Astrocyte (in vitro differentiated cells and primary cell): ENCODE results near the gene OR10A2. TPM values are rescaled to one million over a fixed set of nuclear protein-coding genes. Genes with fewer than 3 reads are reported as not detected.
"Not testable (repeated sequence)": the region's sequence is repeated elsewhere in the genome, so short reads cannot be mapped to it uniquely, and the experiment has no call there.

Experiments
- DNase-seq: peaks from one replicate; pipeline ENCODE4 v3.0.0-alpha.2; 2010; ENCODE audit warnings: low read depth
- FAIRE-seq: peaks from 2 replicates; lab custom pipeline; 2011; peaks lifted over from hg19 to GRCh38; lab: Jason Lieb, UNC
- H2AFZ ChIP-seq: 2 replicates; pipeline ENCODE4 v1.6.0; 2012; ENCODE audit warnings: low read depth, low read length, inconsistent platforms
- H3K27ac ChIP-seq: 2 replicates; pipeline ENCODE4 v1.5.1; 2011; ENCODE audit warnings: low read depth, low read length, inconsistent platforms
- H3K27me3 ChIP-seq: 2 replicates; pipeline ENCODE4 v1.6.0; 2011; ENCODE audit warnings: low read length, inconsistent platforms; ENCODE audit not compliant: insufficient read depth
- H3K36me3 ChIP-seq: 2 replicates; pipeline ENCODE4 v1.5.1; 2011; ENCODE audit warnings: low read length, inconsistent platforms; ENCODE audit not compliant: insufficient read depth
- H3K4me1 ChIP-seq: 2 replicates; pipeline ENCODE4 v1.5.1; 2011; ENCODE audit warnings: low read length, inconsistent platforms; ENCODE audit not compliant: insufficient read depth
- H3K4me2 ChIP-seq: 2 replicates; pipeline ENCODE4 v1.6.0; 2012; ENCODE audit warnings: low read length, inconsistent platforms
- H3K4me3 ChIP-seq: 2 replicates; pipeline ENCODE4 v1.5.1; 2011; ENCODE audit warnings: low read depth, mild to moderate bottlenecking, low read length, inconsistent platforms; ENCODE audit not compliant: insufficient read depth
- H3K79me2 ChIP-seq: 2 replicates; pipeline ENCODE4 v1.6.0; 2012; ENCODE audit warnings: mild to moderate bottlenecking, low read length, inconsistent platforms; ENCODE audit not compliant: insufficient read depth
- H3K9ac ChIP-seq: 2 replicates; pipeline ENCODE4 v1.6.0; 2012; ENCODE audit warnings: mild to moderate bottlenecking, low read length, inconsistent platforms
- H3K9me3 ChIP-seq: 2 replicates; pipeline ENCODE4 v1.5.1; 2012; ENCODE audit warnings: low read depth, mild to moderate bottlenecking, low read length, inconsistent platforms; ENCODE audit not compliant: insufficient read depth
- H4K20me1 ChIP-seq: 2 replicates; pipeline ENCODE4 v1.6.0; 2012; ENCODE audit warnings: low read length, inconsistent platforms; ENCODE audit not compliant: insufficient read depth
- H3K27ac Mint-ChIP-seq: one replicate; pipeline ENCODE4 v1.8.0; 2021; ENCODE audit warnings: mild to moderate bottlenecking, mixed read lengths; ENCODE audit not compliant: unreplicated experiment
- H3K27me3 Mint-ChIP-seq: one replicate; pipeline ENCODE4 v1.8.0; 2021; ENCODE audit warnings: low read depth, mixed read lengths; ENCODE audit not compliant: unreplicated experiment
- H3K36me3 Mint-ChIP-seq: one replicate; pipeline ENCODE4 v1.8.0; 2021; ENCODE audit warnings: low read depth, mixed read lengths; ENCODE audit not compliant: unreplicated experiment
- H3K4me1 Mint-ChIP-seq: one replicate; pipeline ENCODE4 v1.8.0; 2021; ENCODE audit warnings: low read depth, mixed read lengths; ENCODE audit not compliant: unreplicated experiment
- H3K4me3 Mint-ChIP-seq: one replicate; pipeline ENCODE4 v1.8.0; 2021; ENCODE audit warnings: mild to moderate bottlenecking, moderate library complexity, mixed read lengths; ENCODE audit not compliant: unreplicated experiment
- H3K9me3 Mint-ChIP-seq: one replicate; pipeline ENCODE4 v1.8.0; 2021; ENCODE audit warnings: mild to moderate bottlenecking, mixed read lengths; ENCODE audit not compliant: unreplicated experiment
- CTCF ChIP-seq: IDR thresholded peaks from 2 replicates; pipeline ENCODE4 v1.5.1; 2011; ENCODE audit warnings: low read depth, mild to moderate bottlenecking, inconsistent platforms, low read length, moderate library complexity; ENCODE audit not compliant: insufficient read depth
- EZH2 ChIP-seq: IDR thresholded peaks from 2 replicates; pipeline ENCODE4 v1.6.1; 2012; ENCODE audit warnings: mild to moderate bottlenecking, low read length, inconsistent platforms; ENCODE audit not compliant: insufficient read depth
- total RNA-seq: library from RNA; stranded (reverse); gene quantifications from 2 replicates; pipeline ENCODE4 v1.2.1, GENCODE V29; 2021

OR10A2 gene
- total RNA-seq, 1 donor from 2014 or later, result not detected

DNA sequence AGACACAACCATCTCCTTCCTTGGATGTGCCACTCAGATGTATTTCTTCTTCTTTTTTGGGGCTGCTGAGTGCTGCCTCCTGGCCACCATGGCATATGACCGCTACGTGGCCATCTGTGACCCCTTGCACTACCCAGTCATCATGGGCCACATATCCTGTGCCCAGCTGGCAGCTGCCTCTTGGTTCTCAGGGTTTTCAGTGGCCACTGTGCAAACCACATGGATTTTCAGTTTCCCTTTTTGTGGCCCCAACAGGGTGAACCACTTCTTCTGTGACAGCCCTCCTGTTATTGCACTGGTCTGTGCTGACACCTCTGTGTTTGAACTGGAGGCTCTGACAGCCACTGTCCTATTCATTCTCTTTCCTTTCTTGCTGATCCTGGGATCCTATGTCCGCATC, 14.1 kb downstream of the OR10A2 start:
- Histone ChIP-seq H4K20me1 (no peaks in the 10 kb centered on the region), H3K36me3 (no peaks in the 10 kb centered on the region), H3K27me3 (no peaks in the 10 kb centered on the region), H3K4me3 (no peak overlapping the region), H3K79me2 (no peaks in the 10 kb centered on the region), H3K4me2 (no peak overlapping the region), H3K27ac (no peak overlapping the region), H3K4me1 (no peaks in the 10 kb centered on the region), H3K9me3 (peaks cover 3% of the 10 kb centered on the region), H2AFZ (no peak overlapping the region), H3K9ac (no peak overlapping the region)
- no peak for TF ChIP-seq CTCF
- TF ChIP-seq EZH2, result no peak
- DNase-seq, result no peak
- no peak overlapping the region for H3K4me3 Mint-ChIP-seq
- H3K27me3 Mint-ChIP-seq, result no peaks in the 10 kb centered on the region
- no peak overlapping the region for H3K27ac Mint-ChIP-seq
- H3K4me1 Mint-ChIP-seq, result no peaks in the 10 kb centered on the region
- H3K36me3 Mint-ChIP-seq, result no peaks in the 10 kb centered on the region
- FAIRE-seq, result no peak
- H3K9me3 Mint-ChIP-seq, result peaks cover 2% of the 10 kb centered on the region

GRCh38 chr11:6882751-6883150, 19.9 kb downstream of the OR10A2 start:
- H3K9me3 Mint-ChIP-seq, result no peaks in the 10 kb centered on the region
- no peak overlapping the region for H3K9ac ChIP-seq
- no peaks in the 10 kb centered on the region for H3K36me3 ChIP-seq
- TF ChIP-seq EZH2, result no peak
- no peak for TF ChIP-seq CTCF
- H3K27ac Mint-ChIP-seq, result no peak overlapping the region
- no peak overlapping the region for H3K4me3 ChIP-seq
- no peaks in the 10 kb centered on the region for H4K20me1 ChIP-seq
- H3K27me3 ChIP-seq, result no peaks in the 10 kb centered on the region
- no peak overlapping the region for H2AFZ ChIP-seq
- H3K27me3 Mint-ChIP-seq, result no peaks in the 10 kb centered on the region
- no peak overlapping the region for H3K27ac ChIP-seq
- H3K4me1 Mint-ChIP-seq, result no peaks in the 10 kb centered on the region
- FAIRE-seq (no peak), DNase-seq (no peak)
- no peaks in the 10 kb centered on the region for H3K36me3 Mint-ChIP-seq
- no peaks in the 10 kb centered on the region for H3K79me2 ChIP-seq
- H3K9me3 ChIP-seq, result no peaks in the 10 kb centered on the region
- no peak overlapping the region for H3K4me3 Mint-ChIP-seq
- no peaks in the 10 kb centered on the region for H3K4me1 ChIP-seq
- H3K4me2 ChIP-seq, result no peak overlapping the region

DNA sequence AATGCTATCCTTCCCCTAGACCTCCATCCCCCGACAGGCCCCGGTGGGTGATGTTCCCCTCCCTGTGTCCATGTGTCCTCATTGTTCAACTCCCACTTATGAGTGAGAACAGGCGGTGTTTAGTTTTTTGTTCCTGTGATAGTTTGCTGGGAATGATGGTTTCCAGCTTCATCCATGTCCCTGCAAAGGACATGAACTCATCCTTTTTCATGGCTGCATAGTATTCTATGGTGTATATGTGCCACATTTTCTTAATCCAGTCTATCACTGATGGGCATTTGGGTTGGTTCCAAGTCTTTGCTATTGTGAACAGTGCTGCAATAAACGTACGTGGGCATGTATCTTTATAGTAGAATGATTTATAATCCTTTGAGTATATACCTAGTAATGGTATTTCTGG, 24.9 kb downstream of the OR10A2 start:
- not testable (repeated sequence) for H3K4me1 Mint-ChIP-seq, H3K27ac Mint-ChIP-seq, H3K79me2 ChIP-seq, H3K9me3 ChIP-seq, H4K20me1 ChIP-seq, H3K9me3 Mint-ChIP-seq, H3K4me3 ChIP-seq, FAIRE-seq, DNase-seq, H3K27me3 ChIP-seq, H3K27me3 Mint-ChIP-seq, H3K4me2 ChIP-seq, H3K9ac ChIP-seq, H3K36me3 ChIP-seq, H2AFZ ChIP-seq, H3K36me3 Mint-ChIP-seq, H3K27ac ChIP-seq, H3K4me1 ChIP-seq, H3K4me3 Mint-ChIP-seq
